Fibroblast of the aortic adventitia (primary cell): ENCODE measurements around the gene MANBA. TPM values are rescaled to one million over a fixed set of nuclear protein-coding genes. Genes with fewer than 3 reads are reported as not detected.

Experiments
- DNase-seq: peaks from one replicate; pipeline ENCODE4 v3.0.0-alpha.2; 2010; ENCODE audit warnings: low read depth
- H3K4me3 ChIP-seq: 2 replicates; pipeline ENCODE4 v1.5.1; 2011; ENCODE audit warnings: low read depth, mild to moderate bottlenecking, control low read depth, low read length, moderate library complexity
- total RNA-seq: library from RNA; depleted of rRNA; stranded (reverse); fragments of >200 nt; gene quantifications from 2 replicates; pipeline ENCODE4 v1.2.3, GENCODE V29; 2012; ENCODE audit warnings: low replicate concordance
- TF ChIP-seq, protein P1 (sequence below): IDR thresholded peaks from 2 replicates; pipeline ENCODE4 v1.5.1; 2011; ENCODE audit warnings: mild to moderate bottlenecking, low read length, control low read depth, inconsistent platforms; ENCODE audit not compliant: insufficient read depth

MANBA gene
- total RNA-seq, 1 donor = 32.1 TPM

GRCh38 chr4:102599455-102599854, 161.3 kb downstream of the MANBA start:
- TF ChIP-seq, protein P1, sequence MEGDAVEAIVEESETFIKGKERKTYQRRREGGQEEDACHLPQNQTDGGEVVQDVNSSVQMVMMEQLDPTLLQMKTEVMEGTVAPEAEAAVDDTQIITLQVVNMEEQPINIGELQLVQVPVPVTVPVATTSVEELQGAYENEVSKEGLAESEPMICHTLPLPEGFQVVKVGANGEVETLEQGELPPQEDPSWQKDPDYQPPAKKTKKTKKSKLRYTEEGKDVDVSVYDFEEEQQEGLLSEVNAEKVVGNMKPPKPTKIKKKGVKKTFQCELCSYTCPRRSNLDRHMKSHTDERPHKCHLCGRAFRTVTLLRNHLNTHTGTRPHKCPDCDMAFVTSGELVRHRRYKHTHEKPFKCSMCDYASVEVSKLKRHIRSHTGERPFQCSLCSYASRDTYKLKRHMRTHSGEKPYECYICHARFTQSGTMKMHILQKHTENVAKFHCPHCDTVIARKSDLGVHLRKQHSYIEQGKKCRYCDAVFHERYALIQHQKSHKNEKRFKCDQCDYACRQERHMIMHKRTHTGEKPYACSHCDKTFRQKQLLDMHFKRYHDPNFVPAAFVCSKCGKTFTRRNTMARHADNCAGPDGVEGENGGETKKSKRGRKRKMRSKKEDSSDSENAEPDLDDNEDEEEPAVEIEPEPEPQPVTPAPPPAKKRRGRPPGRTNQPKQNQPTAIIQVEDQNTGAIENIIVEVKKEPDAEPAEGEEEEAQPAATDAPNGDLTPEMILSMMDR = no peak
- no peak for DNase-seq
- no peak overlapping the region for H3K4me3 ChIP-seq

GRCh38 chr4:102598762-102599374, 161.9 kb downstream of the MANBA start:
- TF ChIP-seq, protein P1 = no peak
- DNase-seq = no peak
- H3K4me3 ChIP-seq = no peak overlapping the region

- TF ChIP-seq, protein P1 = no peak
- peak; percentile 24 for DNase-seq
- H3K4me3 ChIP-seq = no peak overlapping the region
Observed at GRCh38 chr4:102598086-102598761, 162.5 kb downstream of the MANBA start.

- TF ChIP-seq, protein P1 = no peak
- H3K4me3 ChIP-seq = no peak overlapping the region
- no peak for DNase-seq
Observed at GRCh38 chr4:102596532-102596931, 164.2 kb downstream of the MANBA start.

- TF ChIP-seq, protein P1 = no peak
- no peak for DNase-seq
- no peak overlapping the region for H3K4me3 ChIP-seq
Observed at GRCh38 chr4:102594000-102594399, 166.8 kb downstream of the MANBA start.

GRCh38 chr4:102593147-102593546, 167.6 kb downstream of the MANBA start:
- no peak for DNase-seq
- no peak overlapping the region for H3K4me3 ChIP-seq
- TF ChIP-seq, protein P1 = no peak

- TF ChIP-seq, protein P1 = no peak
- no peak overlapping the region for H3K4me3 ChIP-seq
- no peak for DNase-seq
Observed at GRCh38 chr4:102592256-102592655, 168.5 kb downstream of the MANBA start.
